NCI-H510A treated with DMSO at 0.1 percent for 48 hours (cell line): ENCODE measurements around the gene CCAR1.
A peak's percentile ranks its signal among the peaks of the same experiment; 100 is the strongest.
"Not testable (repeated sequence)": the region's sequence is repeated elsewhere in the genome, so short reads cannot be mapped to it uniquely, and the experiment has no call there.

ENCODE experiments used
- DNase-seq: peaks from one replicate; lab custom pipeline; 2025; lab: John Stamatoyannopoulos, UW

The CCAR1 gene

GRCh38 chr10:68828083-68828601, 107.1 kb downstream of the CCAR1 start:
- peak; percentile 25 for DNase-seq

DNA sequence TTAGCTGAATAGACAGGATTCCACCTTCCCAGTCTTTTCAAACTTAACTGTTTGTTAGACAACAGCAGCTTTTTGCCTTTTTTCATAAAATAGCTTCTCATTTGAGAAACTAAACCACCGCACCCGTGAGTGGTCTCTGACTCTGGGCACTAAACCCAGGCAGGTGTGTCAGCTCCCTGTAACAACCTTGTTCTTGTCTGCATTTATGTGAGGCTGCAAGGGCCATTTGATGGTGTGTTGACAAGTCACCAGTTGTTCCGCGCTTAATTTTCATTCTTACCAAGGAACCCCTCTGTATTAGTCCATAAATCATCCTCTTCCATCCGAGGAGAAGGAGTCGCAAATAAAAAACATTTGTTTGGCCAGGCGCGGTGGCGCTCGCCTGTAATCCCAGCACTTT, 107.8 kb downstream of the CCAR1 start:
- DNase-seq, result no peak

- no peak for DNase-seq
Measured at GRCh38 chr10:68829521-68829920, 108.5 kb downstream of the CCAR1 start.

GRCh38 chr10:68829952-68830351, 108.9 kb downstream of the CCAR1 start:
- no peak for DNase-seq

DNA sequence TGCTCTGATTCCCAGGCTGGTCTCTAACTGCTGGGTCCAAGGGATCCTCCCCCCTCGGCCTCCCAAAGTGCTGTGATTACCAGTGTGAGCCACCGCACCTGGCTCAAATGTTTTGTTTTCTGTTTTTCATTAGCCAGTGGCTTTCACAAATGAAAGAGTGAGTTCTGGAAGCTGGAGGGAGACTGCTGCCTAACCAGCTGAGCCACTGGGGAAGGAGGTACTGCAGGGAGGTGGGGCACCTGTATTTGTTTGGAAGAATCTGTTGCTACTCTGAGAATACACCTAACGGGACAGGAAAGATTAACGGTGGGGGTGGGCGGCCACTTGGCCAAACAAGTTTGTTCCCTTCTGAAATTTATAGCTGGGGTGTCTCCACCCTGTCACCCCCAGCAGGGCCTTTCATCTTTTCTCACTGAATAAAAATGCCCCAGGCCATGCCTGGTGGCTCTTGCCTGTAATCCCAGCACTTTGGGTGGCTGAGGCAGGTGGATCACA, 111.0 kb downstream of the CCAR1 start:
- no peak for DNase-seq

DNA sequence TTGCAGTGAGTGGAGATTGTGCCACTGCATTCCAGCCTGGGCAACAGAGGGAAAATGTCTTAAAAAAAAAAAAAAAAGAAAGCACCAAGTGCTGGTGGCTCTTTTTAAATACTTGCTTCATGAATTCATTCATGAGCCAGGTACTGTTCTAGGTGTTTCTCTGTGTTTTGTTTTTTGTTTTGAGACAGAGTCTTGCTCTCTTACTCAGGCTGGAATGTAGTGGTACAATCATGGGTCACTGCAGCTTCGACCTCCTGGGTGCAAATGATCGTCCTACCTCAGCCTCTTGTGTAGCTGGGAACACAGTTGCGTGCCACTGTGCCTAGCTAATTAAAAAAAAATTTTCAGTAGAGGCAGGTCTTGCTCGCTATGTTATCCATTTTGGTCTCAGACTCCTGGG, 111.6 kb downstream of the CCAR1 start:
- DNase-seq, result no peak

- no peak for DNase-seq
Measured at GRCh38 chr10:68837626-68838322, 116.7 kb downstream of the CCAR1 start.

DNA sequence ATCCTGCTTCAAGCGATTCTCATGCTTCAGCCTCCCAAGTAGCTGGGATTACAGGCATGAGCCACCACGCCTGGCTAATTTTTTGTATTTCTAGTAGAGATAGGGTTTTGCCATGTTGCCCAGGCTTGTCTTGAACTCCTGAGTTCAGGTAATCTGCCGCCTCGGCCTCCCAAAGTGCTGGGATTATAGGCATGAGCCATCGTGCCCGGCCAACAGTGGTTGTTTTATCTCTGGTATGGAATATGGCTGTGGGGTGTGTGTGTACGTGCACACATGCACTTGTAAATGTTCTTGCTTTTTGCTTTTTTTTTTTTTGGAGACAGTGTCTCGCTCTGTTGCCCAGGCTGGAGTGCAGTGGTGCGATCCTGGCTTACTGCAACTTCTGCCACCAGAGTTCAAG, 119.6 kb downstream of the CCAR1 start:
- DNase-seq, result not testable (repeated sequence)
